Left ventricle myocardium superior (tissue), 1 donor: ENCODE data around the gene DIS3L2. TPM values are rescaled to one million over a fixed set of nuclear protein-coding genes. Genes with fewer than 3 reads are reported as not detected.
"Not testable (repeated sequence)": the region's sequence is repeated elsewhere in the genome, so short reads cannot be mapped to it uniquely, and the experiment has no call there.

ENCODE experiments used
- ATAC-seq: fragments of 200-7000 bp; cut with Tn5 transposase; one replicate; pipeline ENCODE4 v1.9.1; 2020; ENCODE audit warnings: mild to moderate bottlenecking, moderate library complexity
- DNase-seq: peaks from one replicate; pipeline ENCODE4 v3.0.0-alpha.2; 2020
- intact Hi-C: fragments of 100-400 bp; cut with micrococcal nuclease; formaldehyde crosslinking; loops from one replicate; pipeline ENCODE4 v1.11.0; 2022
- total RNA-seq: library from RNA; stranded (reverse); fragmentation: NEBNext Ultra II Directional; extraction: Animal tissue kit (Norgen Biotek cat#: 25700); gene quantifications from one replicate; pipeline ENCODE4 v1.2.1, GENCODE V29; 2021
- donor health status: DM: no; HTN: yes; CAD: no; lungs with severe emphysema.

Gene DIS3L2
- total RNA-seq, 1 donor from 2014 or later, result 19.6 TPM

GRCh38 chr2:232293191-232293590, 331.7 kb downstream of the DIS3L2 start:
- ATAC-seq (no peak), DNase-seq (no peak)
- intact Hi-C loops, result no loop called here

DNA sequence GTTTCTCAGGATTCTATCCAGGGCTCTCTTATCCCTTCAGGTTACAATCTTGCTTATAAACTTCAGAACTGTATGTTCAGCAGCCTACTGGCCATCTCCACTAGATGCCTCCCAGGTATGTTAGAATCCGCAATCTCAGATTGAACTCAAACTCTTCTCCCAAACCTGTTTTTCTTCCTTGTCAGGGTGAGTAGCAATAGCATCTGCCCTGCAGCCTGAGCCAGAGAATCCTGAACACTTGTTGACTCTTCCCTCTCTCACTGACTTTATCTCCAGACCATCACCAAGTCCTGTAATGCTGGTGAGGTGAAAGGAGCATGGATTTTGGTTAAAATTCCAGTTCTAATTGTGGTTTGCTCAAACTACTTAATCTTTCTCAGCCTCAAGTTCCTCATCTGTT, 334.5 kb downstream of the DIS3L2 start:
- no peak for DNase-seq
- ATAC-seq, result no peak
- intact Hi-C loops, result no loop called here

DNA sequence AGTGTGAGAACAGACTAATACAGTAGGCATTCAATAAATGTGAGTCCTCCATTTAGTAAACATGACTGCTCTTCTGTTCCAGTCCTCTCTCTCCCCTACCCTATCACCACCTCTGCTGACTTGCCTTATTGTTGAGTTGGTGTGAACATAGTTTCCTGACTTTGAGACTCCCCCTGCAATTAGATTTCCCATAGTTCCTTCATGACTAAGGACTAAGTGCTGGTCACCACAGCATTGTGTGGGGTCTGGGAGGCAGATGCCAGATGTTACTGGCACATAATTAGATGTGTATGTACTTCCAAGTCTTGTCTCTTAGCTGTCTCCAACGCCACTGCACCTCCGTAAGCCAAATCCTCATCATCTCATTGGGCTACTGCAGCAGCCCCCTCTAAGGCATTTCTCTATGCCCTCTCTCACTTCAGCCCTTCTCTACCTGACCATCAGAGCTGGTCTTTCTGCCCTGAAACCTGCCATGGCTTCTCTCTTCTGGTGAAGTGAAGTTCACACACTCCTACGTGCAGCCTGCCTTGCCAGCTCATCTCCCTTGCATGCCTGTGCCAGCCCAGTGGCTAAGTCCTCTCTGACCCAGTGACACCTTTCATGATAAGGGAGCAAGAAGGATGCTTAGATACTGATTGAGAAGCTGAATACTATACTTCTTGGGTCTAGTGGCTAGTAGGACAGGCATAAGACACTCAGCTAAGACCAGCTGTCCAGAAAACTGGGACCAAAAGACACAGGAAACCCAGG, 335.4 kb downstream of the DIS3L2 start:
- ATAC-seq, result no peak
- intact Hi-C loops, result no loop called here

GRCh38 chr2:232299084-232299483, 337.6 kb downstream of the DIS3L2 start:
- intact Hi-C loops, result no loop called here
- no peak for ATAC-seq

More for the DNA sequence above, 335.4 kb downstream of the DIS3L2 start:
- no peak for DNase-seq

GRCh38 chr2:232299927-232300674, 338.6 kb downstream of the DIS3L2 start:
- intact Hi-C loops, result no loop called here
- no peak for DNase-seq
- ATAC-seq, result no peak

More at GRCh38 chr2:232299084-232299483, 337.6 kb downstream of the DIS3L2 start:
- no peak for DNase-seq

DNA sequence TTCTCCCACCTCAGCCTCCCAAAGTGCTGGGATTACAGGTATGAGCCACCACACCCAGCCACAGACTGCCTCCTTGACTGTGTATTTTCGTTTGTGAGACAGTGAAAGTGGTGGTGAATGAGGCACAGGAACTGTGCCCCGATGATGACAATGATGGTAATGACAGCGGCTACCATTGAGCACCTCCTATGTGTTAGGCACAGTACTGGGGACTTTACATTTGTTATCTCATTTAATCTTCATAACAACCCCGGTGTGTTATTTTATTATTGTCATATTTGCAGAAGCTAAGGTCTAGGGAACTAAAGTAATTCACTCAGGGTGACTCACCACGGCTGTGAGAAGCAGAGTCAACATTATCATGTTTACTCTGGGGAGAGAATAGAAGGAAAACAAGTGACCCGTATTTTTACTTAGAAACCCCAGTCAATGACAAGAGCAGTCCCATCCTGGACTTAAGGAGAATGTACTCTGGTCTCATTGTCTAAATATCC, 339.4 kb downstream of the DIS3L2 start:
- ATAC-seq, result no peak
- intact Hi-C loops, result no loop called here
- DNase-seq, result no peak

GRCh38 chr2:232304236-232304635, 342.7 kb downstream of the DIS3L2 start:
- intact Hi-C loops, result no loop called here
- DNase-seq (no peak), ATAC-seq (no peak)

- intact Hi-C loops, result no loop called here
- no peak for ATAC-seq
- no peak for DNase-seq
Measured at GRCh38 chr2:232306741-232307305, 345.3 kb downstream of the DIS3L2 start.

DNA sequence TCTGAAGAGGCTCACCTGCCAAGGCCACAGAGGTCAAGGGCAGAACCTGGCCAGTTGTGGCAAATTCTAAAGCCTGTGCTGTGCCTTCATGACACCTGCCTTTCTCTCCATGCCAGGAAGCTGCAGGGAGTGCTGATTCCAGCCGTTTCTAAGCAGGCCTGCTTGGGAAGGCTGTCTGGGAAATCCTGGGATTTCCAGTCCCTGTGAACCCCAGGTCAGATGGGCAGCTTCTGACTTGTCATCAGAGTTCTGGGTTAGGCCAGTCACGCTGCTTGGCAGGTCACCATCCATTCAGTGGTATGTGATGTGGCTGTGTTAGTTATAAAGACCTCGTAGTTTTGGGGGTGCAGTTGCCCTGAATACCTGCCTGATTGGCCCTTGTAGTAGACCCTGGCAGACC, 346.3 kb downstream of the DIS3L2 start:
- DNase-seq, result no peak
- ATAC-seq, result no peak
- intact Hi-C loops, result no loop called here

DNA sequence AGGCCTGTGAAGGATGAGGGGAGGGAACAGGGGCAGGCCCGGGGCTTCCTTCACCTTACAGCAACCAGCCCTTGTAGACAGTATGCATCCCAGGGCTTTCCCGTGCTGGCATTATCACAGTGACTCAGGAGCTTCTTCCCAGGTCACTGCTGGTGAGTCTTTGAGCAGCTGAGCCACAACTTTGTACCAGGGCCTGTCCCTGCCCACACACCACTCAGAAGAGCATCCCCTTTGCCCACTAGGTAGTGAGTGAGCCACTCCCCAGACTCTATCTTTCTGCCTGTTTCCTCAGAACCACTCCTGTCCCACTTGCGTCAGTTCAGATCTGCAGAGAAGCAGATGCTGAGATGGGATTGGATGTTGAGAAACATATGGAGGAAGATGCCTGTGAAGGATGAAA, 347.5 kb downstream of the DIS3L2 start:
- no peak for DNase-seq
- intact Hi-C loops, result no loop called here
- no peak for ATAC-seq

GRCh38 chr2:232309592-232309991, 348.1 kb downstream of the DIS3L2 start:
- ATAC-seq, result no peak
- intact Hi-C loops, result no loop called here

GRCh38 chr2:232310121-232310520, 348.6 kb downstream of the DIS3L2 start:
- intact Hi-C loops, result no loop called here
- DNase-seq, result no peak
- ATAC-seq, result peak; percentile 23

More at GRCh38 chr2:232309592-232309991, 348.1 kb downstream of the DIS3L2 start:
- no peak for DNase-seq

- intact Hi-C loops, result no loop called here
- ATAC-seq (peak; percentile 34), DNase-seq (no peak)
Measured at GRCh38 chr2:232310696-232311095, 349.2 kb downstream of the DIS3L2 start.

GRCh38 chr2:232313645-232314044, 352.1 kb downstream of the DIS3L2 start:
- ATAC-seq, intact Hi-C loops, DNase-seq: not testable (repeated sequence)

- intact Hi-C loops, result no loop called here
- peak; percentile 53 for DNase-seq
- ATAC-seq, result peak; percentile 76
Measured at GRCh38 chr2:232315049-232315922, 353.8 kb downstream of the DIS3L2 start.

DNA sequence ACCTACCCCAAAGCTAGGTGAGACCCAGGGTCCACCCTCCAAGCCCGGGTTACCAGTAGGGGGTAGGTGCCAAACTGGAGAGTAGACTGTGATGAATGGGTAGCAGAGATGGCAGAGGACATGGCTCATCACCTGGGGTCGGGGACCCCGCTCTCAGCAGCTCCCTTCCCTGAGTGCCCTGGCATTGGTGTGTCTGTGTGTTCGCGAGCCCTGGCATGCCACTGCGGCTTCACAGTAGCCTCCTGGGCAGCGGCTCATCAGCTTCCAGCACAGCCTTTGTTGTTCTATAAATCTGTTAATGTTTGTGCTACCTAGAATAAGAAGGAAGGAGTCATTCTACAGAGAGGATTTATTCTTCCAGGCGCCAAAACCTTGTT, 354.4 kb downstream of the DIS3L2 start:
- intact Hi-C loops, result no loop called here

GRCh38 chr2:232316461-232317330, 355.2 kb downstream of the DIS3L2 start:
- DNase-seq (no peak), ATAC-seq (peak; percentile 24)
- intact Hi-C loops, result no loop called here

More for the DNA sequence above, 354.4 kb downstream of the DIS3L2 start:
- ATAC-seq (no peak), DNase-seq (no peak)

- DNase-seq (no peak), ATAC-seq (no peak)
- intact Hi-C loops, result no loop called here
Measured at GRCh38 chr2:232318169-232318855, 356.8 kb downstream of the DIS3L2 start.
